ENCODE data around the gene SNRNP48.

Gene SNRNP48

DNA sequence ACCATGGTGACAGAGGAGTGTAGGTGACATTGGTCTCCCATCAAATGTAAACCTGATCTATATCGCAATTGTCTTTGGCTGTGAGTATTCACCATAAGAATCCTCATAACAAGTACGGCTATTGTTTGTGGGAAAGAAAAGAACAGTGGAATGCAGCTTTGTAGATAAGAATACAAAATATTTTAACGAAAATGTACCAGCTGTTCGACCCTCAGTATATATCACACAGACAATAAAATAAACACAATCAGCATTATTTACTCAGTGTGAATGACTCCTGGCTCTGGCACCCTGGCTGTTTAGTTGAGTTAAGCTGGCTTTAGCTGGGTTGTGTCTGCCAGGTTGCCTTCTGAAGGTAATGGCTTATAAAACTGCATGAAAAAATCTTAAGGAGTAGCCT lies 43.4 kb downstream of the SNRNP48 start:
- H3K36me3 ChIP-seq (ENCODE audit: control insufficient read depth in 2 of 2, insufficient read depth in 1 of 2, low read length in 2 of 2) = no peaks in the 10 kb centered on the region
- H3K27ac ChIP-seq (ENCODE audit: extremely low read depth, low read depth, low read length) = no peak overlapping the region
- H3K4me1 ChIP-seq (ENCODE audit: control insufficient read depth, insufficient read depth, low read length) = 0 out of 2 replicates have a peak, but pooled peaks cover 3% of the 10 kb centered on the region
- no peak overlapping the region for H3K4me3 ChIP-seq (ENCODE audit: low read depth, low read length)
- H3K9me3 ChIP-seq (ENCODE audit: control insufficient read depth, insufficient read depth, low read depth, low read length) = no peaks in the 10 kb centered on the region
- POLR2A ChIA-PET = no interaction called here
- TF ChIP-seq, protein P1, sequence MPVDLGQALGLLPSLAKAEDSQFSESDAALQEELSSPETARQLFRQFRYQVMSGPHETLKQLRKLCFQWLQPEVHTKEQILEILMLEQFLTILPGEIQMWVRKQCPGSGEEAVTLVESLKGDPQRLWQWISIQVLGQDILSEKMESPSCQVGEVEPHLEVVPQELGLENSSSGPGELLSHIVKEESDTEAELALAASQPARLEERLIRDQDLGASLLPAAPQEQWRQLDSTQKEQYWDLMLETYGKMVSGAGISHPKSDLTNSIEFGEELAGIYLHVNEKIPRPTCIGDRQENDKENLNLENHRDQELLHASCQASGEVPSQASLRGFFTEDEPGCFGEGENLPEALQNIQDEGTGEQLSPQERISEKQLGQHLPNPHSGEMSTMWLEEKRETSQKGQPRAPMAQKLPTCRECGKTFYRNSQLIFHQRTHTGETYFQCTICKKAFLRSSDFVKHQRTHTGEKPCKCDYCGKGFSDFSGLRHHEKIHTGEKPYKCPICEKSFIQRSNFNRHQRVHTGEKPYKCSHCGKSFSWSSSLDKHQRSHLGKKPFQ (tag by site-specific recombination; IDR thresholded peaks at IDR 0.05) = no peak
- TF ChIP-seq, protein P2, sequence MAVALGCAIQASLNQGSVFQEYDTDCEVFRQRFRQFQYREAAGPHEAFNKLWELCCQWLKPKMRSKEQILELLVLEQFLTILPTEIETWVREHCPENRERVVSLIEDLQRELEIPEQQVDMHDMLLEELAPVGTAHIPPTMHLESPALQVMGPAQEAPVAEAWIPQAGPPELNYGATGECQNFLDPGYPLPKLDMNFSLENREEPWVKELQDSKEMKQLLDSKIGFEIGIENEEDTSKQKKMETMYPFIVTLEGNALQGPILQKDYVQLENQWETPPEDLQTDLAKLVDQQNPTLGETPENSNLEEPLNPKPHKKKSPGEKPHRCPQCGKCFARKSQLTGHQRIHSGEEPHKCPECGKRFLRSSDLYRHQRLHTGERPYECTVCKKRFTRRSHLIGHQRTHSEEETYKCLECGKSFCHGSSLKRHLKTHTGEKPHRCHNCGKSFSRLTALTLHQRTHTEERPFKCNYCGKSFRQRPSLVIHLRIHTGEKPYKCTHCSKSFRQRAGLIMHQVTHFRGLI (tag by site-specific recombination; IDR thresholded peaks at IDR 0.05) = no peak
- no peak for TF ChIP-seq ZNF555 (tag by site-specific recombination; conservative IDR thresholded peaks at IDR 0.05)
- TF ChIP-seq, protein P3, sequence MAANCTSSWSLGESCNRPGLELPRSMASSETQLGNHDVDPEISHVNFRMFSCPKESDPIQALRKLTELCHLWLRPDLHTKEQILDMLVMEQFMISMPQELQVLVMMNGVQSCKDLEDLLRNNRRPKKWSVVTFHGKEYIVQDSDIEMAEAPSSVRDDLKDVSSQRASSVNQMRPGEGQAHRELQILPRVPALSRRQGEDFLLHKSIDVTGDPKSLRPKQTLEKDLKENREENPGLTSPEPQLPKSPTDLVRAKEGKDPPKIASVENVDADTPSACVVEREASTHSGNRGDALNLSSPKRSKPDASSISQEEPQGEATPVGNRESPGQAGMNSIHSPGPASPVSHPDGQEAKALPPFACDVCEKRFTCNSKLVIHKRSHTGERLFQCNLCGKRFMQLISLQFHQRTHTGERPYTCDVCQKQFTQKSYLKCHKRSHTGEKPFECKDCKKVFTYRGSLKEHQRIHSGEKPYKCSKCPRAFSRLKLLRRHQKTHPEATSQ (tag by site-specific recombination; IDR thresholded peaks at IDR 0.05) = no peak
- no peak for TF ChIP-seq ZNF529 (tag by site-specific recombination; IDR thresholded peaks at IDR 0.05; ENCODE audit: insufficient replicate concordance)
- TF ChIP-seq ZNF837 (tag by site-specific recombination; IDR thresholded peaks at IDR 0.05) = no peak
- TF ChIP-seq ZSCAN16 (tag by site-specific recombination; IDR thresholded peaks at IDR 0.05) = no peak
- TF ChIP-seq, protein P4, sequence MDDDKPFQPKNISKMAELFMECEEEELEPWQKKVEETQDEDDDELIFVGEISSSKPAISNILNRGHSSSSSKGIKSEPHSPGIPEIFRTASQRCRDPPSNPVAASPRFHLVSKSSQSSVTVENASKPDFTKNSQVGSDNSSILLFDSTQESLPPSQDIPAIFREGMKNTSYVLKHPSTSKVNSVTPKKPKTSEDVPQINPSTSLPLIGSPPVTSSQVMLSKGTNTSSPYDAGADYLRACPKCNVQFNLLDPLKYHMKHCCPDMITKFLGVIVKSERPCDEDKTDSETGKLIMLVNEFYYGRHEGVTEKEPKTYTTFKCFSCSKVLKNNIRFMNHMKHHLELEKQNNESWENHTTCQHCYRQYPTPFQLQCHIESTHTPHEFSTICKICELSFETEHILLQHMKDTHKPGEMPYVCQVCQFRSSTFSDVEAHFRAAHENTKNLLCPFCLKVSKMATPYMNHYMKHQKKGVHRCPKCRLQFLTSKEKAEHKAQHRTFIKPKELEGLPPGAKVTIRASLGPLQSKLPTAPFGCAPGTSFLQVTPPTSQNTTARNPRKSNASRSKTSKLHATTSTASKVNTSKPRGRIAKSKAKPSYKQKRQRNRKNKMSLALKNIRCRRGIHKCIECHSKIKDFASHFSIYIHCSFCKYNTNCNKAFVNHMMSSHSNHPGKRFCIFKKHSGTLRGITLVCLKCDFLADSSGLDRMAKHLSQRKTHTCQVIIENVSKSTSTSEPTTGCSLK (tag by site-specific recombination; IDR thresholded peaks at IDR 0.05) = no peak
- TF ChIP-seq, protein P5, sequence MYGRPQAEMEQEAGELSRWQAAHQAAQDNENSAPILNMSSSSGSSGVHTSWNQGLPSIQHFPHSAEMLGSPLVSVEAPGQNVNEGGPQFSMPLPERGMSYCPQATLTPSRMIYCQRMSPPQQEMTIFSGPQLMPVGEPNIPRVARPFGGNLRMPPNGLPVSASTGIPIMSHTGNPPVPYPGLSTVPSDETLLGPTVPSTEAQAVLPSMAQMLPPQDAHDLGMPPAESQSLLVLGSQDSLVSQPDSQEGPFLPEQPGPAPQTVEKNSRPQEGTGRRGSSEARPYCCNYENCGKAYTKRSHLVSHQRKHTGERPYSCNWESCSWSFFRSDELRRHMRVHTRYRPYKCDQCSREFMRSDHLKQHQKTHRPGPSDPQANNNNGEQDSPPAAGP (tag by site-specific recombination; IDR thresholded peaks at IDR 0.05) = no peak
- TF ChIP-seq ZNF544 (tag by site-specific recombination; IDR thresholded peaks at IDR 0.05) = no peak
- no peak for TF ChIP-seq ZFP41 (tag by site-specific recombination; IDR thresholded peaks at IDR 0.05; ENCODE audit: borderline replicate concordance)
- TF ChIP-seq, protein P6, sequence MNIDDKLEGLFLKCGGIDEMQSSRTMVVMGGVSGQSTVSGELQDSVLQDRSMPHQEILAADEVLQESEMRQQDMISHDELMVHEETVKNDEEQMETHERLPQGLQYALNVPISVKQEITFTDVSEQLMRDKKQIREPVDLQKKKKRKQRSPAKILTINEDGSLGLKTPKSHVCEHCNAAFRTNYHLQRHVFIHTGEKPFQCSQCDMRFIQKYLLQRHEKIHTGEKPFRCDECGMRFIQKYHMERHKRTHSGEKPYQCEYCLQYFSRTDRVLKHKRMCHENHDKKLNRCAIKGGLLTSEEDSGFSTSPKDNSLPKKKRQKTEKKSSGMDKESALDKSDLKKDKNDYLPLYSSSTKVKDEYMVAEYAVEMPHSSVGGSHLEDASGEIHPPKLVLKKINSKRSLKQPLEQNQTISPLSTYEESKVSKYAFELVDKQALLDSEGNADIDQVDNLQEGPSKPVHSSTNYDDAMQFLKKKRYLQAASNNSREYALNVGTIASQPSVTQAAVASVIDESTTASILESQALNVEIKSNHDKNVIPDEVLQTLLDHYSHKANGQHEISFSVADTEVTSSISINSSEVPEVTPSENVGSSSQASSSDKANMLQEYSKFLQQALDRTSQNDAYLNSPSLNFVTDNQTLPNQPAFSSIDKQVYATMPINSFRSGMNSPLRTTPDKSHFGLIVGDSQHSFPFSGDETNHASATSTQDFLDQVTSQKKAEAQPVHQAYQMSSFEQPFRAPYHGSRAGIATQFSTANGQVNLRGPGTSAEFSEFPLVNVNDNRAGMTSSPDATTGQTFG (tag by site-specific recombination; IDR thresholded peaks at IDR 0.05; ENCODE audit: borderline replicate concordance) = no peak
- TF ChIP-seq BCL11B (tag by site-specific recombination; IDR thresholded peaks at IDR 0.05; ENCODE audit: low read depth) = no peak
- TF ChIP-seq KLF7 (tag by site-specific recombination; IDR thresholded peaks at IDR 0.05; ENCODE audit: borderline replicate concordance) = no peak
- TF ChIP-seq GFI1B (tag by site-specific recombination; IDR thresholded peaks at IDR 0.05) = no peak
- TF ChIP-seq KLF9 (tag by site-specific recombination; IDR thresholded peaks at IDR 0.05; ENCODE audit: low read depth) = no peak
- TF ChIP-seq, protein P7, sequence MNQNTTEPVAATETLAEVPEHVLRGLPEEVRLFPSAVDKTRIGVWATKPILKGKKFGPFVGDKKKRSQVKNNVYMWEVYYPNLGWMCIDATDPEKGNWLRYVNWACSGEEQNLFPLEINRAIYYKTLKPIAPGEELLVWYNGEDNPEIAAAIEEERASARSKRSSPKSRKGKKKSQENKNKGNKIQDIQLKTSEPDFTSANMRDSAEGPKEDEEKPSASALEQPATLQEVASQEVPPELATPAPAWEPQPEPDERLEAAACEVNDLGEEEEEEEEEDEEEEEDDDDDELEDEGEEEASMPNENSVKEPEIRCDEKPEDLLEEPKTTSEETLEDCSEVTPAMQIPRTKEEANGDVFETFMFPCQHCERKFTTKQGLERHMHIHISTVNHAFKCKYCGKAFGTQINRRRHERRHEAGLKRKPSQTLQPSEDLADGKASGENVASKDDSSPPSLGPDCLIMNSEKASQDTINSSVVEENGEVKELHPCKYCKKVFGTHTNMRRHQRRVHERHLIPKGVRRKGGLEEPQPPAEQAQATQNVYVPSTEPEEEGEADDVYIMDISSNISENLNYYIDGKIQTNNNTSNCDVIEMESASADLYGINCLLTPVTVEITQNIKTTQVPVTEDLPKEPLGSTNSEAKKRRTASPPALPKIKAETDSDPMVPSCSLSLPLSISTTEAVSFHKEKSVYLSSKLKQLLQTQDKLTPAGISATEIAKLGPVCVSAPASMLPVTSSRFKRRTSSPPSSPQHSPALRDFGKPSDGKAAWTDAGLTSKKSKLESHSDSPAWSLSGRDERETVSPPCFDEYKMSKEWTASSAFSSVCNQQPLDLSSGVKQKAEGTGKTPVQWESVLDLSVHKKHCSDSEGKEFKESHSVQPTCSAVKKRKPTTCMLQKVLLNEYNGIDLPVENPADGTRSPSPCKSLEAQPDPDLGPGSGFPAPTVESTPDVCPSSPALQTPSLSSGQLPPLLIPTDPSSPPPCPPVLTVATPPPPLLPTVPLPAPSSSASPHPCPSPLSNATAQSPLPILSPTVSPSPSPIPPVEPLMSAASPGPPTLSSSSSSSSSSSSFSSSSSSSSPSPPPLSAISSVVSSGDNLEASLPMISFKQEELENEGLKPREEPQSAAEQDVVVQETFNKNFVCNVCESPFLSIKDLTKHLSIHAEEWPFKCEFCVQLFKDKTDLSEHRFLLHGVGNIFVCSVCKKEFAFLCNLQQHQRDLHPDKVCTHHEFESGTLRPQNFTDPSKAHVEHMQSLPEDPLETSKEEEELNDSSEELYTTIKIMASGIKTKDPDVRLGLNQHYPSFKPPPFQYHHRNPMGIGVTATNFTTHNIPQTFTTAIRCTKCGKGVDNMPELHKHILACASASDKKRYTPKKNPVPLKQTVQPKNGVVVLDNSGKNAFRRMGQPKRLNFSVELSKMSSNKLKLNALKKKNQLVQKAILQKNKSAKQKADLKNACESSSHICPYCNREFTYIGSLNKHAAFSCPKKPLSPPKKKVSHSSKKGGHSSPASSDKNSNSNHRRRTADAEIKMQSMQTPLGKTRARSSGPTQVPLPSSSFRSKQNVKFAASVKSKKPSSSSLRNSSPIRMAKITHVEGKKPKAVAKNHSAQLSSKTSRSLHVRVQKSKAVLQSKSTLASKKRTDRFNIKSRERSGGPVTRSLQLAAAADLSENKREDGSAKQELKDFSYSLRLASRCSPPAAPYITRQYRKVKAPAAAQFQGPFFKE (tag by site-specific recombination; IDR thresholded peaks at IDR 0.05; ENCODE audit: borderline replicate concordance) = no peak
- TF ChIP-seq ZNF433 (tag by site-specific recombination; IDR thresholded peaks at IDR 0.05; ENCODE audit: low read depth) = no peak
- TF ChIP-seq ZNF341 (tag by site-specific recombination; IDR thresholded peaks at IDR 0.05; ENCODE audit: low read depth) = no peak
- CTCF ChIA-PET = no interaction called here
